HepG2 (cell line): ENCODE measurements around the gene CDK2AP2. TPM values are rescaled to one million over a fixed set of nuclear protein-coding genes. Genes with fewer than 3 reads are reported as not detected.

Source experiments
- ARID2 ChIP-seq: sonication (generic); formaldehyde crosslinking; IDR thresholded peaks from 2 replicates; pipeline ENCODE4 v1.8.1; 2022; ENCODE audit warnings: mild to moderate bottlenecking, missing genetic modification reagents, borderline replicate concordance
- CEBPB ChIP-seq: IDR thresholded peaks from 2 replicates; pipeline ENCODE4 v1.6.1; 2011; ENCODE audit warnings: low read depth, low read length, improper control_type of control experiment, borderline replicate concordance
- CTCF ChIP-seq: sonication (generic); formaldehyde crosslinking; IDR thresholded peaks from 2 replicates; pipeline ENCODE4 v1.5.0; 2020; ENCODE audit warnings: mild to moderate bottlenecking, missing genetic modification reagents, moderate library complexity
- DMTF1 ChIP-seq: sonication (generic); formaldehyde crosslinking; IDR thresholded peaks from 2 replicates; pipeline ENCODE4 v1.4.0; 2020; ENCODE audit warnings: mild to moderate bottlenecking, missing genetic modification reagents
- ELF1 ChIP-seq: sonication (generic); formaldehyde crosslinking; IDR thresholded peaks from 2 replicates; pipeline ENCODE4 v1.4.0; 2020; ENCODE audit warnings: missing genetic modification reagents
- HNF1A ChIP-seq, 2 experiments: sonication (generic) in 1 of 2; formaldehyde crosslinking in 1 of 2; IDR thresholded peaks; 2 replicates each; pipeline versions ENCODE4 v1.4.0 to v1.6.1; 2016 to 2020; ENCODE audit warnings: borderline replicate concordance in 1 of 2, low read depth in 1 of 2, mild to moderate bottlenecking in 1 of 2, missing genetic modification reagents in 1 of 2
- MIER3 ChIP-seq: IDR thresholded peaks from 2 replicates; pipeline ENCODE4 v1.6.1; 2016; ENCODE audit warnings: missing compliant biosample characterization, borderline replicate concordance
- PAXIP1 ChIP-seq: sonication (generic); formaldehyde crosslinking; conservative IDR thresholded peaks from 2 replicates; pipeline ENCODE4 v1.4.0; 2020; ENCODE audit warnings: mild to moderate bottlenecking, missing genetic modification reagents, moderate library complexity
- TGIF2 ChIP-seq: IDR thresholded peaks from 2 replicates; pipeline ENCODE4 v1.6.1; 2016; ENCODE audit warnings: control low read depth, missing compliant biosample characterization
- ZBTB7A ChIP-seq: sonication (generic); formaldehyde crosslinking; IDR thresholded peaks from 2 replicates; pipeline ENCODE4 v1.8.0; 2022; ENCODE audit warnings: mild to moderate bottlenecking, missing genetic modification reagents
- ZMYM2 ChIP-seq: sonication (generic); formaldehyde crosslinking; IDR thresholded peaks from 2 replicates; pipeline ENCODE4 v1.8.0; 2022; ENCODE audit warnings: mild to moderate bottlenecking, missing genetic modification reagents
- ZNF124 ChIP-seq: sonication (generic); formaldehyde crosslinking; IDR thresholded peaks from 2 replicates; pipeline ENCODE4 v1.4.0; 2020; ENCODE audit warnings: missing genetic modification reagents
- ZNF556 ChIP-seq: sonication (generic); formaldehyde crosslinking; IDR thresholded peaks from 2 replicates; pipeline ENCODE4 v1.4.0; 2020; ENCODE audit warnings: mild to moderate bottlenecking, missing genetic modification reagents, borderline replicate concordance
- ZNF691 ChIP-seq: sonication (generic); formaldehyde crosslinking; IDR thresholded peaks from 2 replicates; pipeline ENCODE4 v1.4.0; 2020; ENCODE audit warnings: missing genetic modification reagents, low read depth, mild to moderate bottlenecking, borderline replicate concordance
- ZNF720 ChIP-seq: sonication (generic); formaldehyde crosslinking; IDR thresholded peaks from 2 replicates; pipeline ENCODE4 v1.4.0; 2020; ENCODE audit warnings: missing genetic modification reagents
- ZNF773 ChIP-seq: sonication (generic); formaldehyde crosslinking; IDR thresholded peaks from 2 replicates; pipeline ENCODE4 v1.4.0; 2020; ENCODE audit warnings: missing genetic modification reagents, borderline replicate concordance
- ZSCAN30 ChIP-seq: sonication (generic); formaldehyde crosslinking; IDR thresholded peaks from 2 replicates; pipeline ENCODE4 v1.5.0; 2020; ENCODE audit warnings: mild to moderate bottlenecking, missing genetic modification reagents
- polyA plus RNA-seq, 8 experiments: library from polyadenylated mRNA; depleted of rRNA in 3 of 8; stranded (reverse) in 7 of 8; unstranded in 1 of 8; fragments of >200 nt; fragmentation: Illumina TruSeq in 4 of 8; extraction: Trizol in 4 of 8; gene quantifications; 2 replicates each; pipeline versions ENCODE4 v1.2.1 to v1.2.3, GENCODE V29; 2011 to 2016; ENCODE audit warnings: low read depth in 4 of 8, missing spikeins in 1 of 8, mixed read lengths in 1 of 8; ENCODE audit not compliant: insufficient read depth in 1 of 8
- total RNA-seq, 5 experiments: library from RNA; depleted of rRNA; stranded (reverse); fragments of >200 nt; fragmentation: Illumina TruSeq; extraction: Trizol; gene quantifications; 2 replicates each; pipeline ENCODE4 v1.2.3, GENCODE V29; 2016; ENCODE audit warnings: low read depth in 1 of 5

Gene CDK2AP2
- total and polyA plus RNA-seq, 2 of the 13 experiments (the other 11 are each of a cell fraction or from before 2014, with no cell fraction given): 15.0 to 23.2 TPM

- TF ChIP-seq PAXIP1 (CRISPR knock-in tag) (peak; percentile 4; the same call in 1 of the 2 replicates), ZNF720 (no peak), ZMYM2 (CRISPR knock-in tag) (no peak), ZNF124 (CRISPR knock-in tag) (no peak), CTCF (CRISPR knock-in tag) (no peak), CEBPB (no peak), ZBTB7A (CRISPR knock-in tag) (0 out of 2 replicates have a peak, but pooled peaks have one; percentile 2), TGIF2 (CRISPR knock-in tag) (0 out of 2 replicates have a peak, but pooled peaks have one; percentile 3), ZSCAN30 (CRISPR knock-in tag) (no peak), ZNF556 (CRISPR knock-in tag) (no peak), MIER3 (no peak), HNF1A (IDR thresholded peaks at IDR 0.05; ENCODE audit: low read depth) (no peak), HNF1A (CRISPR knock-in tag; IDR thresholded peaks at IDR 0.05; ENCODE audit: borderline replicate concordance) (no peak), ARID2 (CRISPR knock-in tag) (no peak), DMTF1 (CRISPR knock-in tag) (no peak), ELF1 (peak; percentile 8; the same call in 1 of the 2 replicates), ZNF691 (CRISPR knock-in tag) (no peak), ZNF773 (CRISPR knock-in tag) (no peak)
Observed at GRCh38 chr11:67469508-67469811, 38.5 kb downstream of the CDK2AP2 start (continued).
